ENCODE measurements around the gene PTX4. TPM values are rescaled to one million over a fixed set of nuclear protein-coding genes. Genes with fewer than 3 reads are reported as not detected.

The PTX4 gene
- polyA plus RNA-seq, 1 donor (not counting 4 experiments of a cell fraction or from before 2014, with no cell fraction given) = not detected

DNA sequence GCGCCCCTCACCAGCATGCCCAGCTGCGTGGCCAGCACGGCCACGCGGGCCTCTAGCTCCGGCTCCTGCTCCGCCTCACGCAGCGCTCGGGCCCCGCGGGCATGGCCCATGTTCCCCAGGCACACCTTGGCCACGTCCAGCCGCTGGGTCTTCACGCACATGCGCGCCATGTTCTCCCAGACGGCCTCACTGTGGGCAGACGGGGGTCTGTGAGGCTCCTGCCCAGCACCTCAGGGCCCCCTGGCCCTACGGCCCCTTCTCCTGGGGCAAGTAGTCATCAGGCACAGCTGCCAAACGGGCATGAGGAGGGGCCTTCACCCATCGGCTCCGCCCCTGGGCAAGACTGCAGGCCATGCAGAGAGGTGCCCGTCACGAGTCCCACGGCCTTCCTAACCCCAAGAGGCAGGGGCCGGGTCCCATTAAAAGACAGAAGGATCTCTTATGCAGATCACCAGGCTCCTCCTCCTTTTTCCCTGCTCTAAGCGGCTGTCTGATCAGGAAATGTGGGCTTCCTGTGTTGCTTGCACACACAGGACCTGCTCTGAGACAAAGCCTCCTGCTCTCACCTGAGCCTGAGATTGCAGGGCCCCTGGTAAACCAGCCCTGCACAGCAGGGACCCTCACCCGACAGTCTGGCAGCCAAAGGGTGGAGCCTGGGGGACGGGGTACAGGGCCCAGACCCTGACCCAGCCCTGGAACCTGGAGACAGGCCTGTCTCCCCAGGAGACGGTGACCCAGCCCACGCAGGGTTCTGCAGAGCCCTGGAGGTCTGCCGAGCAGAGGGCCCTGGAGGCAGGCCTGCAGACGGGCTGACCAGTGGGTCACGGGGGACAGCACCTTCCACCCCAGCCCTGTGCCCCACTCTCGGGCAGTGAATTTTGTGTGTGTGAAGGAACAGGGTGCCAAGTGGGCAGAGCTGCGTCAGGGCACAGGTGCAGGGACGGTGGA, 38.1 kb upstream of the PTX4 start:
- no peak for DNase-seq (ENCODE audit: low read depth, low spot score)
- no peaks in the 10 kb centered on the region for H3K9me3 ChIP-seq (ENCODE audit: control insufficient read depth, low read depth, low read length)
- dilution Hi-C loops (cut with MboI; ENCODE audit: extremely low pct_ligation_motif_present, low sequenced_read_pairs) = no loop called here

DNA sequence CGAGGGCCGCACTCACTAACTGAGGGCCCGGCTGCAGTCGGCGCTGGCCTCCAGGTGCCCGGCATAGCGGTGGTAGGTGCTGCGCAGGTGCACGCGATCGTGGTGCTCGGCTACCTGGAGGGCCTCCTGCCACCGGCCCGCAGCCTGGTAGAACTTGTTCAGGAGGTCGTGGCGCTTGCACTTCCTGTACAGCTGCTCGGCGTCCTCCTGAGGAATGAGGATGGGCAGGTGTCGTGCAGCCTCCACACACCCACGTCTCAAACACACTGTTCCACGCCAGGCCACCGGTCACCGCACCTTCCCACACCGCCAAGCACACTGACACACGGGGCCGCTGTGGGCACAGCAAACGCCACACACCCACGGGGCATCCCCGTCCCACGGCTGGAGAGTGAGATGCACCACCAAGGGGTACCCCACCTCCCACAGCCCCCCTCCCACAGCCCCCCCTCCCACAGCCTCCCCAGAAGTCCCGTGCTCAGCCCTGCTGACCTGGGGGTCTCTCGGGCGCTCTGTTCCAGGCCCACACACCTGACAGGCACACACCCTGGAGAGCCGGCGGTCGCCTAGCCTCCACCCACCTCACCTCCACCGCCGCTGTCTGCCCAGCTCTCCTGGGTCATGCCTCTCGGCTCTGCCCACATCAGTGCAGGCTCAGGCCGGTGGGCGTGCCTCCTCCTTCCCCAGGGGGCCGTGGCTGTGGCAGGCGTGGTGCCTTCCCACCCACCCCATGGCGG, 37.3 kb upstream of the PTX4 start:
- TF ChIP-seq, protein P1, sequence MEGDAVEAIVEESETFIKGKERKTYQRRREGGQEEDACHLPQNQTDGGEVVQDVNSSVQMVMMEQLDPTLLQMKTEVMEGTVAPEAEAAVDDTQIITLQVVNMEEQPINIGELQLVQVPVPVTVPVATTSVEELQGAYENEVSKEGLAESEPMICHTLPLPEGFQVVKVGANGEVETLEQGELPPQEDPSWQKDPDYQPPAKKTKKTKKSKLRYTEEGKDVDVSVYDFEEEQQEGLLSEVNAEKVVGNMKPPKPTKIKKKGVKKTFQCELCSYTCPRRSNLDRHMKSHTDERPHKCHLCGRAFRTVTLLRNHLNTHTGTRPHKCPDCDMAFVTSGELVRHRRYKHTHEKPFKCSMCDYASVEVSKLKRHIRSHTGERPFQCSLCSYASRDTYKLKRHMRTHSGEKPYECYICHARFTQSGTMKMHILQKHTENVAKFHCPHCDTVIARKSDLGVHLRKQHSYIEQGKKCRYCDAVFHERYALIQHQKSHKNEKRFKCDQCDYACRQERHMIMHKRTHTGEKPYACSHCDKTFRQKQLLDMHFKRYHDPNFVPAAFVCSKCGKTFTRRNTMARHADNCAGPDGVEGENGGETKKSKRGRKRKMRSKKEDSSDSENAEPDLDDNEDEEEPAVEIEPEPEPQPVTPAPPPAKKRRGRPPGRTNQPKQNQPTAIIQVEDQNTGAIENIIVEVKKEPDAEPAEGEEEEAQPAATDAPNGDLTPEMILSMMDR (optimal IDR thresholded peaks at IDR 0.05 in 1 of 3, IDR thresholded peaks at IDR 0.05 in 1 of 3, conservative IDR thresholded peaks at IDR 0.05 in 1 of 3; ENCODE audit: extremely low read depth in 1 of 3, insufficient read depth in 2 of 3, low read length in 3 of 3) = no peak
- TF ChIP-seq EZH2 (IDR thresholded peaks at IDR 0.05; ENCODE audit: low read length) = no peak
- Histone ChIP-seq H3K4me2 (ENCODE audit: control insufficient read depth, extremely low read depth, insufficient read depth, low read depth, low read length) (no peak overlapping the region), H3K79me2 (ENCODE audit: control insufficient read depth, insufficient read depth, low read length) (no peaks in the 10 kb centered on the region), H2AFZ (ENCODE audit: control insufficient read depth, low read length) (no peak overlapping the region), H3K9me1 (ENCODE audit: control insufficient read depth, extremely low read depth, insufficient read depth, low read length) (no peaks in the 10 kb centered on the region), H3K4me1 (ENCODE audit: control insufficient read depth, extremely low read depth, insufficient read depth, low read length) (peaks cover 19% of the 10 kb centered on the region), H4K20me1 (ENCODE audit: control insufficient read depth, extremely low read depth, insufficient read depth, low read length) (no peaks in the 10 kb centered on the region), H3K9ac (ENCODE audit: control insufficient read depth, extremely low read depth, insufficient read depth, low read length) (no peak overlapping the region), H3K9me3 (ENCODE audit: control insufficient read depth, low read depth, low read length) (no peaks in the 10 kb centered on the region), H3K36me3 (ENCODE audit: control insufficient read depth in 2 of 2, extremely low read depth in 1 of 2, insufficient read depth in 2 of 2, low read length in 2 of 2) (no peaks in the 10 kb centered on the region), H3K4me3 (ENCODE audit: control insufficient read depth in 2 of 3, extremely low read depth in 1 of 3, insufficient read depth in 2 of 3, low read depth in 1 of 3, low read length in 3 of 3) (no peak overlapping the region), H3K27ac (ENCODE audit: control insufficient read depth, insufficient read depth, low read length) (no peak overlapping the region), H3K27me3 (ENCODE audit: control insufficient read depth, extremely low read depth, insufficient read depth, low read length) (peaks cover 6% of the 10 kb centered on the region)
- no peak for FAIRE-seq
- no peak for DNase-seq (ENCODE audit: low read depth, low spot score)
- dilution Hi-C loops (cut with MboI; ENCODE audit: extremely low pct_ligation_motif_present, low sequenced_read_pairs) = no loop called here

More for the DNA sequence above, 38.1 kb upstream of the PTX4 start:
- H3K9me1 ChIP-seq (ENCODE audit: control insufficient read depth, extremely low read depth, insufficient read depth, low read length) = no peaks in the 10 kb centered on the region
- no peak overlapping the region for H3K4me2 ChIP-seq (ENCODE audit: control insufficient read depth, extremely low read depth, insufficient read depth, low read depth, low read length)
- H3K4me3 ChIP-seq (ENCODE audit: control insufficient read depth in 2 of 3, extremely low read depth in 1 of 3, insufficient read depth in 2 of 3, low read depth in 1 of 3, low read length in 3 of 3) = no peak overlapping the region
- peaks cover 28% of the 10 kb centered on the region for H3K4me1 ChIP-seq (ENCODE audit: control insufficient read depth, extremely low read depth, insufficient read depth, low read length)
- no peak overlapping the region for H3K27ac ChIP-seq (ENCODE audit: control insufficient read depth, insufficient read depth, low read length)
- TF ChIP-seq, protein P1 (optimal IDR thresholded peaks at IDR 0.05 in 1 of 3, IDR thresholded peaks at IDR 0.05 in 1 of 3, conservative IDR thresholded peaks at IDR 0.05 in 1 of 3; ENCODE audit: extremely low read depth in 1 of 3, insufficient read depth in 2 of 3, low read length in 3 of 3) = no peak
- no peak for TF ChIP-seq EZH2 (IDR thresholded peaks at IDR 0.05; ENCODE audit: low read length)
- H3K36me3 ChIP-seq (ENCODE audit: control insufficient read depth in 2 of 2, extremely low read depth in 1 of 2, insufficient read depth in 2 of 2, low read length in 2 of 2) = no peaks in the 10 kb centered on the region
- FAIRE-seq = no peak
- peaks cover 6% of the 10 kb centered on the region for H3K27me3 ChIP-seq (ENCODE audit: control insufficient read depth, extremely low read depth, insufficient read depth, low read length)
- H4K20me1 ChIP-seq (ENCODE audit: control insufficient read depth, extremely low read depth, insufficient read depth, low read length) = no peaks in the 10 kb centered on the region
- H3K79me2 ChIP-seq (ENCODE audit: control insufficient read depth, insufficient read depth, low read length) = no peaks in the 10 kb centered on the region
- H3K9ac ChIP-seq (ENCODE audit: control insufficient read depth, extremely low read depth, insufficient read depth, low read length) = no peak overlapping the region
- H2AFZ ChIP-seq (ENCODE audit: control insufficient read depth, low read length) = no peak overlapping the region

Data from keratinocyte (primary cell).